ENCODE results near the gene BIN1.

GRCh38 chr2:127056086-127056485, 50.9 kb downstream of the BIN1 start:
- TF ChIP-seq, protein P1, sequence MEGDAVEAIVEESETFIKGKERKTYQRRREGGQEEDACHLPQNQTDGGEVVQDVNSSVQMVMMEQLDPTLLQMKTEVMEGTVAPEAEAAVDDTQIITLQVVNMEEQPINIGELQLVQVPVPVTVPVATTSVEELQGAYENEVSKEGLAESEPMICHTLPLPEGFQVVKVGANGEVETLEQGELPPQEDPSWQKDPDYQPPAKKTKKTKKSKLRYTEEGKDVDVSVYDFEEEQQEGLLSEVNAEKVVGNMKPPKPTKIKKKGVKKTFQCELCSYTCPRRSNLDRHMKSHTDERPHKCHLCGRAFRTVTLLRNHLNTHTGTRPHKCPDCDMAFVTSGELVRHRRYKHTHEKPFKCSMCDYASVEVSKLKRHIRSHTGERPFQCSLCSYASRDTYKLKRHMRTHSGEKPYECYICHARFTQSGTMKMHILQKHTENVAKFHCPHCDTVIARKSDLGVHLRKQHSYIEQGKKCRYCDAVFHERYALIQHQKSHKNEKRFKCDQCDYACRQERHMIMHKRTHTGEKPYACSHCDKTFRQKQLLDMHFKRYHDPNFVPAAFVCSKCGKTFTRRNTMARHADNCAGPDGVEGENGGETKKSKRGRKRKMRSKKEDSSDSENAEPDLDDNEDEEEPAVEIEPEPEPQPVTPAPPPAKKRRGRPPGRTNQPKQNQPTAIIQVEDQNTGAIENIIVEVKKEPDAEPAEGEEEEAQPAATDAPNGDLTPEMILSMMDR (optimal IDR thresholded peaks at IDR 0.05 in 1 of 3, IDR thresholded peaks at IDR 0.05 in 1 of 3, conservative IDR thresholded peaks at IDR 0.05 in 1 of 3; ENCODE audit: extremely low read depth in 1 of 3, insufficient read depth in 2 of 3, low read length in 3 of 3), result no peak
- TF ChIP-seq EZH2 (IDR thresholded peaks at IDR 0.05; ENCODE audit: low read length), result no peak
